Amniotic stem cell (primary cell): ENCODE measurements around the gene PDLIM5.
"Not testable (repeated sequence)": the region's sequence is repeated elsewhere in the genome, so short reads cannot be mapped to it uniquely, and the experiment has no call there.

ENCODE experiments used
- DNase-seq: peaks from one replicate; lab custom pipeline; 2025; lab: John Stamatoyannopoulos, UW

The PDLIM5 gene

GRCh38 chr4:94495408-94495807 is 43.7 kb downstream of the PDLIM5 start:
- DNase-seq, result no peak

- no peak for DNase-seq
Observed at GRCh38 chr4:94497690-94498089, 45.9 kb downstream of the PDLIM5 start.

GRCh38 chr4:94498502-94498901 is 46.8 kb downstream of the PDLIM5 start:
- DNase-seq, result no peak

- no peak for DNase-seq
Observed at GRCh38 chr4:94500685-94501084, 48.9 kb downstream of the PDLIM5 start.

GRCh38 chr4:94504545-94504944 is 52.8 kb downstream of the PDLIM5 start:
- no peak for DNase-seq

GRCh38 chr4:94506822-94507221 is 55.1 kb downstream of the PDLIM5 start:
- DNase-seq, result no peak

- DNase-seq, result no peak
Observed at GRCh38 chr4:94507281-94507680, 55.5 kb downstream of the PDLIM5 start.

GRCh38 chr4:94507708-94508107 is 56.0 kb downstream of the PDLIM5 start:
- DNase-seq, result peak; percentile 24

- DNase-seq, result no peak
Observed at GRCh38 chr4:94508296-94508695, 56.6 kb downstream of the PDLIM5 start.

GRCh38 chr4:94508806-94509205 is 57.1 kb downstream of the PDLIM5 start:
- DNase-seq, result no peak

- no peak for DNase-seq
Observed at GRCh38 chr4:94511591-94511990, 59.8 kb downstream of the PDLIM5 start.

GRCh38 chr4:94513532-94513931 is 61.8 kb downstream of the PDLIM5 start:
- not testable (repeated sequence) for DNase-seq

GRCh38 chr4:94515365-94515764 is 63.6 kb downstream of the PDLIM5 start:
- no peak for DNase-seq

- peak; percentile 33 for DNase-seq
Observed at GRCh38 chr4:94516067-94516466, 64.3 kb downstream of the PDLIM5 start.

- no peak for DNase-seq
Observed at GRCh38 chr4:94516999-94517398, 65.3 kb downstream of the PDLIM5 start.

GRCh38 chr4:94517492-94517891 is 65.8 kb downstream of the PDLIM5 start:
- no peak for DNase-seq

- no peak for DNase-seq
Observed at GRCh38 chr4:94519019-94519418, 67.3 kb downstream of the PDLIM5 start.

GRCh38 chr4:94519925-94520789 is 68.4 kb downstream of the PDLIM5 start:
- DNase-seq, result no peak

- DNase-seq, result no peak
Observed at GRCh38 chr4:94523033-94523580, 71.4 kb downstream of the PDLIM5 start.

- no peak for DNase-seq
Observed at GRCh38 chr4:94523617-94524016, 71.9 kb downstream of the PDLIM5 start.

GRCh38 chr4:94525993-94526728 is 74.4 kb downstream of the PDLIM5 start:
- DNase-seq, result no peak

- no peak for DNase-seq
Observed at GRCh38 chr4:94527556-94528233, 76.0 kb downstream of the PDLIM5 start.
